Liver (tissue), 9 donors: ENCODE results near the gene EPB41L4B. TPM values are rescaled to one million over a fixed set of nuclear protein-coding genes. Genes with fewer than 3 reads are reported as not detected.

ENCODE experiments used
- DNase-seq: peaks from one replicate; pipeline ENCODE4 v3.0.0-alpha.2; 2017; ENCODE audit warnings: low spot score
- H3K27ac ChIP-seq, 2 donors: one replicate each; pipeline ENCODE4 v1.7.0; 2013; ENCODE audit warnings: inconsistent platforms in 2 of 2, low read length in 2 of 2, control low read depth in 1 of 2, low read depth in 1 of 2, mild to moderate bottlenecking in 1 of 2
- H3K27me3 ChIP-seq, 4 donors: one replicate each; pipeline versions ENCODE4 v1.6.1 to v1.7.0; 2013; ENCODE audit warnings: low read length in 3 of 4, inconsistent platforms in 1 of 4, mild to moderate bottlenecking in 1 of 4, moderate library complexity in 1 of 4; ENCODE audit not compliant: control insufficient read depth in 4 of 4, insufficient read depth in 4 of 4
- H3K36me3 ChIP-seq, 4 donors: one replicate each; pipeline versions ENCODE4 v1.6.1 to v1.7.0; 2013; ENCODE audit warnings: low read length in 3 of 4, mild to moderate bottlenecking in 3 of 4, low read depth in 1 of 4, moderate library complexity in 1 of 4; ENCODE audit not compliant: control insufficient read depth in 4 of 4, insufficient read depth in 3 of 4
- H3K4me1 ChIP-seq, 4 donors: one replicate each; pipeline versions ENCODE4 v1.6.1 to v1.7.0; 2013; ENCODE audit warnings: low read length in 3 of 4, mild to moderate bottlenecking in 3 of 4, moderate library complexity in 1 of 4; ENCODE audit not compliant: control insufficient read depth in 4 of 4, insufficient read depth in 4 of 4
- H3K4me3 ChIP-seq, 3 donors: one replicate each; pipeline versions ENCODE4 v1.6.1 to v1.7.0; 2013; ENCODE audit warnings: low read length in 3 of 3, control low read depth in 1 of 3, low read depth in 1 of 3, mild to moderate bottlenecking in 1 of 3
- H3K9ac ChIP-seq, 2 donors: one replicate each; pipeline ENCODE4 v1.7.0; 2013; ENCODE audit warnings: low read length in 2 of 2, mild to moderate bottlenecking in 2 of 2, moderate library complexity in 2 of 2, control low read depth in 1 of 2, low read depth in 1 of 2
- H3K9me3 ChIP-seq, 4 donors: one replicate each; pipeline versions ENCODE4 v1.6.1 to v1.7.0; 2013; ENCODE audit warnings: low read length in 3 of 4; ENCODE audit not compliant: control insufficient read depth in 4 of 4
- CTCF ChIP-seq: fragments of 150-350 bp; IDR thresholded peaks from 2 replicates; pipeline ENCODE4 v1.5.1; 2017; ENCODE audit warnings: improper control_type of control experiment, low read depth, low read length; ENCODE audit not compliant: missing input control
- EGR1 ChIP-seq, 2 donors: IDR thresholded peaks; 2 replicates each; pipeline ENCODE4 v1.6.1; 2016 to 2018; ENCODE audit warnings: antibody characterized with exemption in 2 of 2, low read depth in 2 of 2
- FOXA1 ChIP-seq: IDR thresholded peaks from 2 replicates; pipeline ENCODE4 v1.6.1; 2016; ENCODE audit warnings: antibody characterized with exemption
- FOXA2 ChIP-seq: IDR thresholded peaks from 2 replicates; pipeline ENCODE4 v1.6.1; 2016; ENCODE audit warnings: antibody characterized with exemption
- GABPA ChIP-seq, 2 donors: IDR thresholded peaks in 1 of 2; conservative IDR thresholded peaks in 1 of 2; 2 replicates each; pipeline ENCODE4 v1.6.1; 2016; ENCODE audit warnings: antibody characterized with exemption in 2 of 2, mild to moderate bottlenecking in 1 of 2, moderate library complexity in 1 of 2
- HNF4A ChIP-seq, 2 donors: conservative IDR thresholded peaks; 2 replicates each; pipeline ENCODE4 v1.6.1; 2016; ENCODE audit warnings: antibody characterized with exemption in 2 of 2, mild to moderate bottlenecking in 2 of 2
- HNF4G ChIP-seq: IDR thresholded peaks from 2 replicates; pipeline ENCODE4 v1.6.1; 2016; ENCODE audit warnings: antibody characterized with exemption
- JUND ChIP-seq, 2 donors: IDR thresholded peaks; 2 replicates each; pipeline ENCODE4 v1.6.1; 2016; ENCODE audit warnings: antibody characterized with exemption in 2 of 2
- MAX ChIP-seq: IDR thresholded peaks from 2 replicates; pipeline ENCODE4 v1.6.1; 2016; ENCODE audit warnings: antibody characterized with exemption
- NR2F2 ChIP-seq: IDR thresholded peaks from 2 replicates; pipeline ENCODE4 v1.6.1; 2016; ENCODE audit warnings: antibody characterized with exemption
- RAD21 ChIP-seq, 2 donors: IDR thresholded peaks; 2 replicates each; pipeline ENCODE4 v1.6.1; 2016; ENCODE audit warnings: antibody characterized with exemption in 2 of 2, mild to moderate bottlenecking in 2 of 2
- RXRA ChIP-seq, 2 donors: IDR thresholded peaks; 2 replicates each; pipeline ENCODE4 v1.6.1; 2017 to 2018; ENCODE audit warnings: antibody characterized with exemption in 2 of 2, mild to moderate bottlenecking in 1 of 2
- SP1 ChIP-seq: IDR thresholded peaks from 2 replicates; pipeline ENCODE4 v1.6.1; 2018; ENCODE audit warnings: antibody characterized with exemption, mild to moderate bottlenecking
- TAF1 ChIP-seq: conservative IDR thresholded peaks from 2 replicates; pipeline ENCODE4 v1.6.1; 2016; ENCODE audit warnings: antibody characterized with exemption, mild to moderate bottlenecking
- YY1 ChIP-seq: IDR thresholded peaks from 2 replicates; pipeline ENCODE4 v1.6.1; 2016; ENCODE audit warnings: antibody characterized with exemption, mild to moderate bottlenecking
- ZBTB33 ChIP-seq: IDR thresholded peaks from 2 replicates; pipeline ENCODE4 v1.6.1; 2016; ENCODE audit warnings: antibody characterized with exemption
- WGBS: extraction: QIAGEN DNeasy Blood & Tissue Kit; methylation state at CpG from one replicate; pipeline ENCODE4 v1.1.7; 2013; 5-methylcytosine and 5-hydroxymethylcytosine counted together
- polyA plus RNA-seq, 2 donors: library from polyadenylated mRNA; stranded (reverse) in 1 of 2; unstranded in 1 of 2; fragments of 200-250 nt in 1 of 2; fragments of >200 nt in 1 of 2; fragmentation: Nextera tagmentation in 1 of 2; extraction: Ambion mirVana in 1 of 2; gene quantifications; one replicate each; pipeline versions ENCODE4 v1.2.1 to v1.2.3, GENCODE V29; 2013 to 2015
- total RNA-seq, 2 donors: library from RNA; depleted of rRNA; stranded (reverse); fragments of >200 nt; gene quantifications; one replicate each; pipeline ENCODE4 v1.2.3, GENCODE V29; 2014
- TF ChIP-seq, protein P1 (sequence below): IDR thresholded peaks from 2 replicates; pipeline ENCODE4 v1.6.1; 2016; ENCODE audit warnings: antibody characterized with exemption, mild to moderate bottlenecking
- TF ChIP-seq, protein P2 (sequence below): IDR thresholded peaks from 2 replicates; pipeline ENCODE4 v1.6.1; 2016; ENCODE audit warnings: antibody characterized with exemption
- donor health status: healthy.
- donor health status: healthy.
- donor health status: healthy.
- donor health status: healthy.
- donor health status: healthy.

The EPB41L4B gene
- total and polyA plus RNA-seq, 4 donors: 9.9 to 42.6 (median 23.9) TPM

GRCh38 chr9:109355564-109356297, 34.9 kb upstream of the EPB41L4B start:
- Histone ChIP-seq H3K36me3 (no peaks in the 10 kb centered on the region), H3K9ac (no peak overlapping the region), H3K4me3 (no peak overlapping the region), H3K9me3 (no peaks in the 10 kb centered on the region), H3K4me1 (no peaks in the 10 kb centered on the region), H3K27ac (no peak overlapping the region), H3K27me3 (no peaks in the 10 kb centered on the region)
- WGBS: 91% methylated on average over 21 of the region's 21 CpGs
- TF ChIP-seq RXRA (IDR thresholded peaks at IDR 0.05) (no peak), TAF1 (no peak), EGR1 (IDR thresholded peaks at IDR 0.05; ENCODE audit: low read depth in 2 of 2) (no peak), HNF4G (no peak), FOXA1 (no peak), ZBTB33 (no peak), RAD21 (IDR thresholded peaks at IDR 0.05) (no peak), MAX (no peak), CTCF (no peak), SP1 (no peak), HNF4A (conservative IDR thresholded peaks at IDR 0.05) (no peak), YY1 (no peak), FOXA2 (no peak), GABPA (IDR thresholded peaks at IDR 0.05 in 1 of 2, conservative IDR thresholded peaks at IDR 0.05 in 1 of 2) (no peak), JUND (IDR thresholded peaks at IDR 0.05) (no peak), NR2F2 (no peak)
- TF ChIP-seq, protein P1, sequence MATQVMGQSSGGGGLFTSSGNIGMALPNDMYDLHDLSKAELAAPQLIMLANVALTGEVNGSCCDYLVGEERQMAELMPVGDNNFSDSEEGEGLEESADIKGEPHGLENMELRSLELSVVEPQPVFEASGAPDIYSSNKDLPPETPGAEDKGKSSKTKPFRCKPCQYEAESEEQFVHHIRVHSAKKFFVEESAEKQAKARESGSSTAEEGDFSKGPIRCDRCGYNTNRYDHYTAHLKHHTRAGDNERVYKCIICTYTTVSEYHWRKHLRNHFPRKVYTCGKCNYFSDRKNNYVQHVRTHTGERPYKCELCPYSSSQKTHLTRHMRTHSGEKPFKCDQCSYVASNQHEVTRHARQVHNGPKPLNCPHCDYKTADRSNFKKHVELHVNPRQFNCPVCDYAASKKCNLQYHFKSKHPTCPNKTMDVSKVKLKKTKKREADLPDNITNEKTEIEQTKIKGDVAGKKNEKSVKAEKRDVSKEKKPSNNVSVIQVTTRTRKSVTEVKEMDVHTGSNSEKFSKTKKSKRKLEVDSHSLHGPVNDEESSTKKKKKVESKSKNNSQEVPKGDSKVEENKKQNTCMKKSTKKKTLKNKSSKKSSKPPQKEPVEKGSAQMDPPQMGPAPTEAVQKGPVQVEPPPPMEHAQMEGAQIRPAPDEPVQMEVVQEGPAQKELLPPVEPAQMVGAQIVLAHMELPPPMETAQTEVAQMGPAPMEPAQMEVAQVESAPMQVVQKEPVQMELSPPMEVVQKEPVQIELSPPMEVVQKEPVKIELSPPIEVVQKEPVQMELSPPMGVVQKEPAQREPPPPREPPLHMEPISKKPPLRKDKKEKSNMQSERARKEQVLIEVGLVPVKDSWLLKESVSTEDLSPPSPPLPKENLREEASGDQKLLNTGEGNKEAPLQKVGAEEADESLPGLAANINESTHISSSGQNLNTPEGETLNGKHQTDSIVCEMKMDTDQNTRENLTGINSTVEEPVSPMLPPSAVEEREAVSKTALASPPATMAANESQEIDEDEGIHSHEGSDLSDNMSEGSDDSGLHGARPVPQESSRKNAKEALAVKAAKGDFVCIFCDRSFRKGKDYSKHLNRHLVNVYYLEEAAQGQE: no peak
- TF ChIP-seq, protein P2, sequence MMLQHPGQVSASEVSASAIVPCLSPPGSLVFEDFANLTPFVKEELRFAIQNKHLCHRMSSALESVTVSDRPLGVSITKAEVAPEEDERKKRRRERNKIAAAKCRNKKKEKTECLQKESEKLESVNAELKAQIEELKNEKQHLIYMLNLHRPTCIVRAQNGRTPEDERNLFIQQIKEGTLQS: no peak
- DNase-seq: no peak
